BLaER1 treated with 17β-estradiol and CSF1 and Interleukin-3, amounts not matched to agents 10 nM and 100 nM (cell line): ENCODE data around the gene RBFOX2.

Experiments
- H3K27ac ChIP-seq, 11 experiments: shearing (Covaris generic); formaldehyde crosslinking; 2 replicates each; pipeline ENCODE4 v1.8.1; 2022
- H3K27me3 ChIP-seq, 11 experiments: shearing (Covaris generic); formaldehyde crosslinking; 2 replicates each; pipeline ENCODE4 v1.8.1; 2022
- H3K36me3 ChIP-seq, 11 experiments: shearing (Covaris generic); formaldehyde crosslinking; 2 replicates each; pipeline ENCODE4 v1.8.1; 2022
- H3K4me1 ChIP-seq, 10 experiments: shearing (Covaris generic); formaldehyde crosslinking; 2 replicates each; pipeline ENCODE4 v1.8.1; 2022
- H3K4me2 ChIP-seq, 11 experiments: shearing (Covaris generic); formaldehyde crosslinking; 2 replicates each; pipeline ENCODE4 v1.8.1; 2022
- H3K4me3 ChIP-seq, 10 experiments: shearing (Covaris generic); formaldehyde crosslinking; 2 replicates each; pipeline ENCODE4 v1.8.1; 2022
- H3K9ac ChIP-seq, 11 experiments: shearing (Covaris generic); formaldehyde crosslinking; 2 replicates each; pipeline ENCODE4 v1.8.1; 2022
- H3K9me3 ChIP-seq, 11 experiments: shearing (Covaris generic); formaldehyde crosslinking; replicated peaks in 1 of 11; 2 replicates each; pipeline ENCODE4 v1.8.1; 2022
- H4K20me1 ChIP-seq, 11 experiments: shearing (Covaris generic); formaldehyde crosslinking; 2 replicates each; pipeline ENCODE4 v1.8.1; 2022
- Cebpa-rat ChIP-seq, 11 experiments: shearing (Covaris generic); IDR thresholded peaks; 2 replicates each; pipeline ENCODE4 v1.8.1; 2022

RBFOX2 gene

DNA sequence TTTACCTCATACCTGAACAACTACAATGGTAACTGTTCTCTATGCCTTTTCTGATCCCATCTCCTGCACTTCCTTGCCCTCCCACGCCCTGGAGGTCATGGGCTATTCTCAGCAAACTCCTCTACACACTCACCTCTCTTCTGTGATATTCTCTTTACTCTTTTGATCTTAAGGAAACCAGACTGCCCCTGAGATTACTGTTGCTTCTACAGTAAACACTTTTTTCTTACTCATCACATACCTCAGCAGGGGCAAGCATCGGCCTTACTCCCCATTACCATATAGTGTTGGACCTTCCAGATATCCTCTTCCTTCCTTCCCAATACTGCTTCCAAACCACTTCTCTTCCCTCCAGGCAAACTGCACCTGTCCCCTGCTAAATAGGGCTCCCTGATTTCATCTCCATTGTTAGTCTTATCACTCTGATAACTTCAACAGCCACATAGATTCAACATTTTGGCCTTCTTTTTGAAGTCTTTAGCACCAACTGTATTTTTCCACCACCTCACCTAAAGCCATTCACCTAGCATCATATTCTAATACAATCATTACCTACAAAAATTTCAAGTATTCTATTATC is 141.2 kb downstream of the RBFOX2 start:
- H3K4me2 ChIP-seq, result no peak overlapping the region
- H4K20me1 ChIP-seq, result no peaks in the 10 kb centered on the region
- TF ChIP-seq Cebpa-rat (IDR thresholded peaks at IDR 0.05), result no peak

DNA sequence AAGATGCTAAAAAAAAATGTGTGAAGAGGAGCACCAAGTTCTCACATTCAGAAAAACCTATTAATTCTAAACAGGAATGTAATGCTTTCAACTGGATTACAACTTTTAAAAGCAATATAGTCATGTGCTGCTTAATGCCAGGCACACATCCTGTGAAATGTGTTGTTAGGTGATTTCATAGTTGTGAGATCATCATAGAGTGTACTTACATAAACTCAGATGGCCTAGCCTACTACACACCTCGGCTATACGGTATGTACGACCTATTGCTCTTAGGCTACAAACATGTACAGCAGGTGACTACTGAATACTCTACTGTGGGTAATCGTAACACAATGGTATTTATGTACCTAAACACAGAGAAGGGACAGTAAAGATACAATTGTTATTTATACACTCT is 142.3 kb downstream of the RBFOX2 start:
- Histone ChIP-seq H3K4me2 (no peak overlapping the region), H3K9me3 (no peaks in the 10 kb centered on the region), H3K4me1 (peaks cover 9 to 19% (median 14%) of the 10 kb centered on the region in 10 experiments), H3K9ac (no peak overlapping the region), H3K27me3 (no peaks in the 10 kb centered on the region), H4K20me1 (no peaks in the 10 kb centered on the region), H3K4me3 (no peak overlapping the region), H3K27ac (no peak overlapping the region), H3K36me3 (no peaks in the 10 kb centered on the region)
- no peak for TF ChIP-seq Cebpa-rat (IDR thresholded peaks at IDR 0.05)

More for the DNA sequence above, 141.2 kb downstream of the RBFOX2 start:
- Histone ChIP-seq H3K9ac (no peak overlapping the region), H3K4me3 (no peak overlapping the region), H3K9me3 (no peaks in the 10 kb centered on the region), H3K27ac (no peak overlapping the region), H3K4me1 (peaks cover 9 to 17% (median 12%) of the 10 kb centered on the region in 10 experiments), H3K27me3 (no peaks in the 10 kb centered on the region), H3K36me3 (no peaks in the 10 kb centered on the region)

DNA sequence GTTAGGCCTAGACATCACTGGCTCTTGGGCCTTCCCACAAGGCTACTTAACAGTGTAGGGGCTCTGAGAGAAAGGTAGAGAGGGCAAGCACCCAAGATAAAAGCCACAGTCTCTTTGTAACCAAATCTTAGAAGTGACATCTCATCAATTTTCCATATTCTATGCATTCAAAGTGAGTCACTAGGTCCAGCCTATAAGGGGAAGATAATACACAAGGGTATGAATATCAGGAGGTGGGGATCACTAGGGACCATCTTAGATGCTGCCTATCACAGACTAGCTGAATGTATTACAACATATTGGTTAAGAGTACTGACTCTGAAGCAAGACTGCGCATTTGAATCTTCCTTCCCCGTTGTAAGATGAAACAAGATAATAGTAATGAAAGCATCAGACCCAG is 144.1 kb downstream of the RBFOX2 start:
- no peaks in the 10 kb centered on the region for H3K36me3 ChIP-seq
- H3K9ac ChIP-seq, result no peak overlapping the region
- no peak for TF ChIP-seq Cebpa-rat (IDR thresholded peaks at IDR 0.05)
- H3K4me2 ChIP-seq, result no peak overlapping the region
- H3K4me1 ChIP-seq, result peaks cover 9 to 28% (median 21%) of the 10 kb centered on the region in 10 experiments
- no peak overlapping the region for H3K4me3 ChIP-seq
- no peak overlapping the region for H3K27ac ChIP-seq
- no peaks in the 10 kb centered on the region for H3K27me3 ChIP-seq
- no peaks in the 10 kb centered on the region for H3K9me3 ChIP-seq
- peaks cover 0 to 5% (median 0%) of the 10 kb centered on the region in 11 experiments; a peak in 1 of 22 replicates for H4K20me1 ChIP-seq

DNA sequence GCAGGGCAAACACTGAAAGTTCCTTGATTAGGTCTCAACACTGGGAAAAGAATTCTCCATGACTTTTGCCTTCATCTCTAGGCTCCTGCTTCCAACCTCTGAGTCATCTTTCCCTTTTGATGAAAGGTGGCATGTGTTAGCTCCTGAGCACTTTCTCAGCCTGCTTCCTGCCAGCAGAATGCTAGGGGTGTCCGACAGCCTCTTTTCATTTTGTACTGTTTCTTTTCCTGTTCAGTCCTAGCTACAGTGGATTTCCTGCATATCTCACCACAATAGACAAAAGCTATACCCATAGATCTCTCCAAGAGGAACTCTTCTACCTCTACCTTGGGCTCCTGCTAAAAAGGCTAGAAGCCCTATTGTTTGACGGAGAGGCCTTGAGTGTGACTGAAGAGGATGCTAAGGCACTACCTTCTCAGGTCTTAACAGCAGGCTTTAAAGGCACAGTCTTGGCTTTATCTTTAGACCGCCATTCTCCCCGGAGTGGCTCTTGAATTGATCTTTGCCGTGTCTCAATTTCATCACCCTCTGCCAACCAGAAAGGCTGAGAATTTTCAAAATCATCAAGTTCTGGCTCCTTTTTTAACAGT is 145.5 kb downstream of the RBFOX2 start:
- H3K9ac ChIP-seq, result no peak overlapping the region; a peak in 1 of 22 replicates
- peak overlapping the region in 2 of 11 experiments; percentile 25 to 28; a peak in 1 of 22 replicates for H3K27ac ChIP-seq
- no peaks in the 10 kb centered on the region for H3K36me3 ChIP-seq
- peaks cover 0 to 5% (median 0%) of the 10 kb centered on the region in 11 experiments; a peak in 1 of 22 replicates for H4K20me1 ChIP-seq
- H3K4me1 ChIP-seq, result peaks cover 9 to 28% (median 21%) of the 10 kb centered on the region in 10 experiments
- TF ChIP-seq Cebpa-rat (IDR thresholded peaks at IDR 0.05), result no peak
- H3K4me3 ChIP-seq, result no peak overlapping the region
- H3K27me3 ChIP-seq, result no peaks in the 10 kb centered on the region
- no peaks in the 10 kb centered on the region for H3K9me3 ChIP-seq
- H3K4me2 ChIP-seq, result peak overlapping the region; percentile 0 to 64 (median 33); a peak in 17 of 22 replicates

DNA sequence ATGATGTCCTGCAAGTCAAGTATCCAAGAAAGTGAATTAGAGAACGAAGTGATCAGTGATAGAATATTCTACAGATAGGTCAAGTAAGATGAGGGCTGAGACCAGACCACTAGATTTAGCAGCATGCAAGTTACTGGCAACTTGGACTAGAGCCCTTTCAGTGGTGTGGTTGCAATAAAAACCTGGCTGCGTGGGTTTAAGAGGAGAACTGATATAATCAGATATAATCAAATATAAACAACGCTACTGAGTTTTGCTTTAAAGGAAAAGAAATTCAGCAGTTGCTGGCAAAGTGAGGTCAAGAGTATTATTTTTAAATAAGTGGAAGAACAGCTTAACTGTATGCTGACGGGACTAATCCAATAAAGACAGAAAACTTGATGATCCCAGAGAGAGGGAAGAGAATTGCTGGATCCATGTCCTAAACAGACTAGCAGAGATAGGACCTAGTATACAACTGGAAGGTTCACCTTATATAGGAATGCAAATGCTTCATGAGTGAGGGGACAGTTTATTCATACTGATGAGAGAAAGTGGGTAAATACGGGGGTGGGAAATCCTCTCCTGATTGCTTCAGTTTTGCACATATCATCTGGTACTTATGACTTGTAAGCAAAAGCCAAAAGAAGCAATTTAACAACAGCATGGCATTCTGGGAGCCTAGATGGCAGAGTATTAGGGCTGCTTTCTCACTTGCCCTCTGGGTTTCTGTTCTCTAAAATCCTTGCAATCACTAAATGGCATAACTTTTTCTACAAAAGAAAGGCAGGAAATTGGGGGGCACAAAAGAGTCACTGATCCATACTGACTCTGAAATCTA is 146.2 kb downstream of the RBFOX2 start:
- Histone ChIP-seq H3K36me3 (no peaks in the 10 kb centered on the region), H3K9me3 (no peaks in the 10 kb centered on the region), H3K27ac (peak overlapping the region in 2 of 11 experiments; percentile 25 to 28; a peak in 1 of 22 replicates), H3K4me2 (peak overlapping the region; percentile 0 to 64 (median 33); a peak in 16 of 22 replicates), H3K9ac (no peak overlapping the region; a peak in 1 of 22 replicates), H4K20me1 (peaks cover 0 to 5% (median 0%) of the 10 kb centered on the region in 11 experiments; a peak in 1 of 22 replicates), H3K27me3 (no peaks in the 10 kb centered on the region), H3K4me1 (peaks cover 9 to 31% (median 21%) of the 10 kb centered on the region in 10 experiments), H3K4me3 (no peak overlapping the region)
- TF ChIP-seq Cebpa-rat (IDR thresholded peaks at IDR 0.05), result no peak

DNA sequence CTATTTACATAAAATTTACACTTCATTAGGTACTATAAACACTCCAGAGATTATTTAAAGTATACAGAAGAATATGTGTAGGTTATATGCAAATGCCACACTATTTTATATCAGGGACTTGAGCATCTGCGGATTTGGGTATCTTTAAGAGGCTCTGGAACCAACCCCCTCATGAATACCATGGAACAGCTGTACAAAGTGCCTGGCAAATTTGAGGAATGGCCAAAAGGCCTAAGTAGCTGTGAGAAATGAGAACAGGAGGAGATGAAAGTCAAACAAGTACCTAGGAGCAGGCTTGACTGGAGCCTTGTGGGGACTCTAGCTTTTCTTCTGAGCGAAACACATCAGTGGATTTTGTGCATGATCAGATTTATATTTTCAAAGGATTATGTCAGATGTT is 149.3 kb downstream of the RBFOX2 start:
- Histone ChIP-seq H3K36me3 (no peaks in the 10 kb centered on the region; a peak in 1 of 22 replicates), H3K9ac (no peak overlapping the region), H3K4me3 (no peak overlapping the region), H3K27me3 (no peaks in the 10 kb centered on the region), H4K20me1 (peaks cover 0 to 5% (median 0%) of the 10 kb centered on the region in 11 experiments; a peak in 1 of 22 replicates), H3K9me3 (peaks cover 0 to 11% (median 5%) of the 10 kb centered on the region in 11 experiments; a peak in 15 of 22 replicates), H3K27ac (no peak overlapping the region), H3K4me2 (peak overlapping the region in 1 of 11 experiments; percentile 40; a peak in 1 of 22 replicates), H3K4me1 (peaks cover 9 to 41% (median 21%) of the 10 kb centered on the region in 10 experiments)
- TF ChIP-seq Cebpa-rat (IDR thresholded peaks at IDR 0.05), result no peak

DNA sequence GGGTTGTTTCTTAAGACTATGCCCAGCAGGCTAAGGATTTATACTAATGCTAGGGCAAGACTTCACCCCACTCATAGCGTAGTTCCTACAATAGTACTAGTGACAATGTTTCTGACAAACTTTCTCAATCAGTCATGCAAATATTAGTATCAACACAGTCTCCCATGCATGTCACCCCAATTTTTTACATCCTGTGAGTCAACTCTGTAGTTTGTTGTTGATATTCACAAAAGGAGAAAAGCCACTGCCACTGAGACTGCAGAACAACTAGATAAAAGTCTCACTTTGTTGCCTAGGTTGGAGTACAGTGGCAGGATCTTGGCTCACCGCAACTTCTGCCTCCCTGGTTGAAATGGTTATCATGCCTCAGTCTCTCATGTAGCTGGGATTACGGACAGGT is 155.2 kb downstream of the RBFOX2 start:
- peaks cover 0 to 13% (median 5%) of the 10 kb centered on the region in 11 experiments; a peak in 15 of 22 replicates for H3K9me3 ChIP-seq
- H3K4me2 ChIP-seq, result no peak overlapping the region
- peaks cover 0 to 13% (median 0%) of the 10 kb centered on the region in 10 experiments; a peak in 4 of 20 replicates for H3K4me1 ChIP-seq
- no peak for TF ChIP-seq Cebpa-rat (IDR thresholded peaks at IDR 0.05)
- H3K27ac ChIP-seq, result no peak overlapping the region
- H4K20me1 ChIP-seq, result no peaks in the 10 kb centered on the region
- no peak overlapping the region for H3K4me3 ChIP-seq
- no peak overlapping the region for H3K9ac ChIP-seq
- H3K27me3 ChIP-seq, result no peaks in the 10 kb centered on the region
- no peaks in the 10 kb centered on the region; a peak in 1 of 22 replicates for H3K36me3 ChIP-seq

DNA sequence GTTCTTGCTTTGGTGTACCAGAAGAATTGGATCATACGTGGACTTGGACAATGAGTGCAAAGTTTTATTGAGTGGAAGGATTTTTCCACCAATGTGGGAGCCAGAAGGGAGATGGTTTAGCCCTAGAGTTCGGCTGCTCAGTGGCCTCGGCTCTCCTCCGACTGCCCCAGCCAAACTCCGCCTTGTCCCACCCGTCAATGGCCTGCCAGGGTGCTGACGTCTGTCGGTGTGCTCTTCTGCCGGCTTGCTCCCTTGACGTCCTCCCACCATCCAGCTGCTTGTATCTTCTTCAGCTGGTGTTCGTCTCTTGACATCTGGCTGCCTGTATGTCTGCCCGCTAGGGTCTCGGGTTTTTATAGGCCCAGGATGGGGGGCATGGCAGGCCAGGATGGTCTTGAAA is 156.2 kb downstream of the RBFOX2 start:
- H4K20me1 ChIP-seq, result no peaks in the 10 kb centered on the region
- no peaks in the 10 kb centered on the region; a peak in 1 of 22 replicates for H3K36me3 ChIP-seq
- TF ChIP-seq Cebpa-rat (IDR thresholded peaks at IDR 0.05), result no peak

More for the DNA sequence above, 156.2 kb downstream of the RBFOX2 start:
- H3K4me2 ChIP-seq, result no peak overlapping the region
- no peaks in the 10 kb centered on the region for H3K27me3 ChIP-seq
- H3K27ac ChIP-seq, result no peak overlapping the region
- H3K9ac ChIP-seq, result no peak overlapping the region
- peaks cover 0 to 10% (median 0%) of the 10 kb centered on the region in 10 experiments; a peak in 4 of 20 replicates for H3K4me1 ChIP-seq
- peaks cover 0 to 13% (median 5%) of the 10 kb centered on the region in 11 experiments; a peak in 15 of 22 replicates for H3K9me3 ChIP-seq
- H3K4me3 ChIP-seq, result no peak overlapping the region
